ENCODE measurements around the gene CCDC182. TPM values are rescaled to one million over a fixed set of nuclear protein-coding genes. Genes with fewer than 3 reads are reported as not detected.
A peak's percentile ranks its signal among the peaks of the same experiment; 100 is the strongest.

Gene CCDC182
- polyA plus RNA-seq, 1 experiment: not detected

- H3K27me3 ChIP-seq (ENCODE audit: control insufficient read depth, insufficient read depth, low read length): peaks cover 8% of the 10 kb centered on the region
- ChIA-PET CTCF (interaction anchor here (0.8 to 2.5 kb wide), 4 partner anchors 10 to 497 kb away, joined by 3 to 9 read pairs (median 3); no protein-coding TSS in a partner anchor), POLR2A (no interaction called here)
- DNase-seq (ENCODE audit: low read depth, low spot score): no peak
- no peak for TF ChIP-seq CTCF (IDR thresholded peaks at IDR 0.05; ENCODE audit: low read depth, low read length)
- H3K4me3 ChIP-seq (ENCODE audit: low read depth, low read length): no peak overlapping the region
- no peak overlapping the region for H3K27ac ChIP-seq (ENCODE audit: low read depth, low read length)
- no peaks in the 10 kb centered on the region for H3K9me3 ChIP-seq (ENCODE audit: control insufficient read depth, insufficient read depth, low read length)
Measured at GRCh38 chr17:57740235-57740528, 4.9 kb downstream of the CCDC182 start.

DNA sequence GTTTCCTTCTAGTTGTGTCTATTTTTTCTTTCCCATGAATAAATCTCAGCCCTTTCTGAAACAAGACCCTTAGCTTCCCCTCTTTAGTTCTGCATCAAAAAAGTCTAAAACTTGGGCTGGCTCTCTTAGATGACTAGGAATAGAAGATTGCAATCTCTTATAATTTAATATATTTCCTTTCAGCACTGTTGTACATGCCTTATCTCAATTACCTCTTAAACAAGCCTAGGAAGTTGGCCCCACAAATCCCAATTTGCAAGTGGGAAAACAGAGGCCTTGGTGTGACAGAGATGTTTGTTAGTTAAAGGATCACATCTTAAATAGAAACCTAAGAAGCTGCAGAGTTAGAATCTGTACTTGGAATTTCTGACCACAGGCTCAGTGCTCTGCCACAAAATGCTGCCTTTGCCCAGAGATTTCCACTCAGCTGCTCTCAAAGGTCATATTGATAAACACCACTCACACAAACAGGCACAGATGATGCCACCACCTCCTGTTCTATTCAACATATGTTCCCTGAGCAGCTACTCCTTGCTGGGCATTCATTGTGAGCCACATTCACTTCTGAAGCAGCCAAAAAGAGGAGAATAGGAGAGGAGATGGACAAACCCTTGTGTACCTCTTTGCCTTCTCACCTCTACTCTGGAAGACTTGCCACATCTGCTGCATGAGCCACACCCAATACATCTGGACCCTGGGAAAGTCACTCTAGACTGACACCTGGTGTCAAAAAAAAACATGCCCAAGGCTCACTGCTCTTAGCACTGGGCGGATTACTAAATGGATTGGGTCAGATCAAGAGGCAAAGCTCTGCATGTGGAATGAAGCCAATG is 5.5 kb downstream of the CCDC182 start:
- CTCF ChIA-PET: interaction anchor here (0.8 to 2.5 kb wide), 3 partner anchors 68 to 497 kb away, joined by 3 to 9 read pairs (median 3); no protein-coding TSS in a partner anchor
- POLR2A ChIA-PET: no interaction called here
- DNase-seq (ENCODE audit: low read depth, low spot score): no peak
- H3K27me3 ChIP-seq (ENCODE audit: control insufficient read depth, insufficient read depth, low read length): peaks cover 6% of the 10 kb centered on the region
- no peaks in the 10 kb centered on the region for H3K9me3 ChIP-seq (ENCODE audit: control insufficient read depth, insufficient read depth, low read length)
- no peak overlapping the region for H3K27ac ChIP-seq (ENCODE audit: low read depth, low read length)
- no peak overlapping the region for H3K4me3 ChIP-seq (ENCODE audit: low read depth, low read length)
- TF ChIP-seq CTCF (IDR thresholded peaks at IDR 0.05; ENCODE audit: low read depth, low read length): peak; percentile 23; the same call in 1 of the 2 replicates

GRCh38 chr17:57737450-57737849 is 7.6 kb downstream of the CCDC182 start:
- no peak for DNase-seq (ENCODE audit: low read depth, low spot score)
- Histone ChIP-seq H3K27ac (ENCODE audit: low read depth, low read length) (no peak overlapping the region), H3K27me3 (ENCODE audit: control insufficient read depth, insufficient read depth, low read length) (peaks cover 5% of the 10 kb centered on the region), H3K9me3 (ENCODE audit: control insufficient read depth, insufficient read depth, low read length) (no peaks in the 10 kb centered on the region), H3K4me3 (ENCODE audit: low read depth, low read length) (no peak overlapping the region)
- CTCF ChIA-PET: interaction anchor here (1.1 to 1.6 kb wide), 2 partner anchors 140 to 494 kb away, joined by 3 to 4 read pairs; no protein-coding TSS in a partner anchor
- POLR2A ChIA-PET: no interaction called here
- no peak for TF ChIP-seq CTCF (IDR thresholded peaks at IDR 0.05; ENCODE audit: low read depth, low read length)

DNA sequence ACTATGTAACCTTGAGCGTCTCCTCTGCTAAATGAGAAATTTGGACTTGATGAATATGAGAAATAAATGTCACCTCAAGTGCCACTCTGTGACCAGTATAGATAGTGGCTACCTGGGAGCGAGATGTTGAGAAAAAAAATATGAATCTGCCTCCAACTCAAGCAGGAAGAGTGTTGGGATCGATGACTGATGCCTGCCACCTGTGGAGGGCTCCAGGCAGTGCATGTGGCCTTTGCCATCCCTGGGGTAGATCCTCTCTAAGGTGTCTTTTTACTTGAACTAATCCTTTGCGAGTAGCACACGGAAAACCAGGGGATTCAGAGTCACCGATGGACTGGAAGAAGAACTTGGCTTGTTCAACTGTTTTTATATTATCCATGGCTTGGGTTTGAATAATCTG is 9.4 kb downstream of the CCDC182 start:
- CTCF ChIA-PET: no interaction called here
- peaks cover 5% of the 10 kb centered on the region for H3K27me3 ChIP-seq (ENCODE audit: control insufficient read depth, insufficient read depth, low read length)
- no peaks in the 10 kb centered on the region for H3K9me3 ChIP-seq (ENCODE audit: control insufficient read depth, insufficient read depth, low read length)
- POLR2A ChIA-PET: no interaction called here
- TF ChIP-seq CTCF (IDR thresholded peaks at IDR 0.05; ENCODE audit: low read depth, low read length): 0 out of 2 replicates have a peak, but pooled peaks have one; percentile 6
- H3K4me3 ChIP-seq (ENCODE audit: low read depth, low read length): no peak overlapping the region
- no peak overlapping the region for H3K27ac ChIP-seq (ENCODE audit: low read depth, low read length)
- no peak for DNase-seq (ENCODE audit: low read depth, low spot score)

DNA sequence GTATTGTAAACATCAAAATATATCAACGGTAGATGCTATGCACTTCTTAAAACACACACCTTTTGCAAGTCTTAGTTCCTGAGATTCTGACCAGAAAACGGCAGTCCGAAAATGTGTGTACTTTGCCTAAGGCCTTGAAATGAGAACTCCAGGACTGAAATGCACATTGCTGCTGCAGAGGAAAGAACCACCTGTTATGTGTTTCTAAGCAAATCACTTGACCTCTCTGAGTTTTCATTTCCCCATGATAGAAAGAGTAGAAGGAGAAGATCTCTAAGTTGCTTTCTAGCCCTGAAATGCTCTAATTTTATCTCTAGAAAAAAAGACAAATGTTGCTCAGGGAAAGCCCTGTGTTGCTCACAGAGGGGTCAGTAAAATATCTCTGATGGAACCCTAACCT is 9.9 kb downstream of the CCDC182 start:
- H3K27me3 ChIP-seq (ENCODE audit: control insufficient read depth, insufficient read depth, low read length): peaks cover 8% of the 10 kb centered on the region
- H3K27ac ChIP-seq (ENCODE audit: low read depth, low read length): no peak overlapping the region
- no peaks in the 10 kb centered on the region for H3K9me3 ChIP-seq (ENCODE audit: control insufficient read depth, insufficient read depth, low read length)
- ChIA-PET POLR2A (no interaction called here), CTCF (interaction anchor here (0.6 kb wide), 1 partner anchor 614 kb away, joined by 4 read pairs; no protein-coding TSS in a partner anchor)
- no peak overlapping the region for H3K4me3 ChIP-seq (ENCODE audit: low read depth, low read length)
- no peak for TF ChIP-seq CTCF (IDR thresholded peaks at IDR 0.05; ENCODE audit: low read depth, low read length)
- DNase-seq (ENCODE audit: low read depth, low spot score): no peak

All from AG04450 (cell line).